HCT116 (cell line): ENCODE data around the gene TNFRSF8. TPM values are rescaled to one million over a fixed set of nuclear protein-coding genes. Genes with fewer than 3 reads are reported as not detected.

Source experiments
- ATAC-seq: fragments of 200-7000 bp; cut with Tn5 transposase; 2 replicates; pipeline ENCODE4 v1.9.1; 2020; ENCODE audit warnings: mild to moderate bottlenecking, moderate library complexity
- BruUV-seq: library from RNA; stranded (reverse); fragments of 400-500 nt; replicated peaks from 2 replicates; lab custom pipeline; 2021; lab: Mats Ljungman, UMichigan
- CTCF ChIA-PET: fragments of 300-600 bp; sonication (Branson Sonifier 250); formaldehyde crosslinking; loops from one replicate; lab custom pipeline; 2021; ENCODE audit warnings: antibody characterized with exemption; lab: Charles Lee
- POLR2A ChIA-PET: fragments of 300-600, 350-600 bp; sonication (Branson Sonifier 250); formaldehyde crosslinking; loops from one replicate; lab custom pipeline; 2021; ENCODE audit warnings: antibody characterized with exemption; lab: Charles Lee
- RAD21 ChIA-PET, 2 experiments: fragments of 300-600 bp; sonication (Branson Sonifier 250); formaldehyde crosslinking; loops; one replicate each; lab custom pipeline; 2023; ENCODE audit warnings: low total read pairs in 2 of 2; ENCODE audit not compliant: uncharacterized antibody in 2 of 2, unreplicated experiment in 2 of 2, low non-redundant PET in 1 of 2; lab: Charles Lee
- DNase-seq: peaks from one replicate; pipeline ENCODE4 v3.0.0-alpha.2; 2010; ENCODE audit warnings: low read depth, low spot score
- H2AFZ ChIP-seq: fragments of 200-600 bp; shearing (Covaris generic), sonication (generic); 2 replicates; pipeline ENCODE4 v1.6.1; 2017; ENCODE audit warnings: low read depth, mixed run types, mixed read lengths, antibody characterized with exemption, low read length; ENCODE audit not compliant: poor library complexity, severe bottlenecking
- H3K27ac ChIP-seq: 2 replicates; pipeline ENCODE4 v1.5.1; 2012; ENCODE audit warnings: low read depth, low read length
- H3K27me3 ChIP-seq: fragments of 200-600 bp; sonication (generic); 2 replicates; pipeline ENCODE4 v1.6.1; 2016; ENCODE audit warnings: mixed run types, low read length, mixed read lengths; ENCODE audit not compliant: insufficient read depth
- H3K36me3 ChIP-seq, 2 experiments: fragments of 200-500 bp in 1 of 2; fragments of 200-600 bp in 1 of 2; sonication (Bioruptor generic) in 1 of 2; sonication (generic) in 1 of 2; 2 replicates each; pipeline versions ENCODE4 v1.5.1 to v1.6.1; 2014 to 2016; ENCODE audit warnings: low read length in 2 of 2, inconsistent platforms in 1 of 2, mixed read lengths in 1 of 2, mixed run types in 1 of 2; ENCODE audit not compliant: insufficient read depth in 2 of 2, control insufficient read depth in 1 of 2
- H3K4me1 ChIP-seq, 2 experiments: fragments of 200-600 bp in 1 of 2; sonication (generic) in 1 of 2; 2 replicates each; pipeline versions ENCODE4 v1.5.1 to v1.6.1; 2012 to 2017; ENCODE audit warnings: low read length in 2 of 2, inconsistent platforms in 1 of 2, mild to moderate bottlenecking in 1 of 2, mixed read lengths in 1 of 2, mixed run types in 1 of 2, moderate library complexity in 1 of 2; ENCODE audit not compliant: insufficient read depth in 2 of 2, control insufficient read depth in 1 of 2
- H3K4me2 ChIP-seq: fragments of 200-600 bp; sonication (generic); 2 replicates; pipeline ENCODE4 v1.6.1; 2017; ENCODE audit warnings: mixed run types, low read length, mixed read lengths
- H3K4me3 ChIP-seq, 2 experiments: fragments of 200-600 bp in 1 of 2; sonication (generic) in 1 of 2; replicated peaks in 1 of 2; 2 replicates each; pipeline ENCODE4 v1.5.1; 2011 to 2016; ENCODE audit warnings: low read length in 2 of 2, control low read depth in 1 of 2, low read depth in 1 of 2, mild to moderate bottlenecking in 1 of 2, mixed read lengths in 1 of 2, mixed run types in 1 of 2
- H3K79me2 ChIP-seq: fragments of 200-600 bp; sonication (generic); 2 replicates; pipeline ENCODE4 v1.6.1; 2017; ENCODE audit warnings: mild to moderate bottlenecking, mixed run types, low read length, moderate library complexity, mixed read lengths; ENCODE audit not compliant: insufficient read depth
- H3K9ac ChIP-seq: fragments of 200-600 bp; sonication (generic); 2 replicates; pipeline ENCODE4 v1.6.1; 2016; ENCODE audit warnings: low read length, mixed read lengths
- H3K9me2 ChIP-seq: fragments of 200-600 bp; sonication (generic), shearing (Covaris generic); 2 replicates; pipeline ENCODE4 v1.6.1; 2017; ENCODE audit warnings: mixed run types, mild to moderate bottlenecking, moderate library complexity; ENCODE audit not compliant: insufficient read depth
- H3K9me3 ChIP-seq, 2 experiments: fragments of 200-500 bp in 1 of 2; fragments of 200-600 bp in 1 of 2; sonication (Bioruptor generic) in 1 of 2; sonication (generic) in 1 of 2; 2 replicates each; pipeline ENCODE4 v1.6.1; 2014 to 2017; ENCODE audit warnings: low read length in 2 of 2, mixed read lengths in 2 of 2, inconsistent platforms in 1 of 2, low read depth in 1 of 2, mild to moderate bottlenecking in 1 of 2, mixed run types in 1 of 2, moderate library complexity in 1 of 2; ENCODE audit not compliant: control insufficient read depth in 1 of 2, insufficient read depth in 1 of 2
- H4K20me1 ChIP-seq: fragments of 200-600 bp; sonication (generic), shearing (Covaris generic); 2 replicates; pipeline ENCODE4 v1.6.1; 2017; ENCODE audit warnings: mixed run types, mild to moderate bottlenecking, moderate library complexity; ENCODE audit not compliant: insufficient read depth
- CEBPB ChIP-seq: IDR thresholded peaks from 2 replicates; pipeline ENCODE4 v1.6.1; 2012; ENCODE audit warnings: low read depth
- EGR1 ChIP-seq: IDR thresholded peaks from 2 replicates; pipeline ENCODE4 v1.6.1; 2012; ENCODE audit warnings: low read depth
- EZH2 ChIP-seq: fragments of 200-600 bp; sonication (generic); IDR thresholded peaks from 2 replicates; pipeline ENCODE4 v1.6.1; 2017; ENCODE audit warnings: antibody characterized with exemption, mixed run types
- EZH2phosphoT487 ChIP-seq: fragments of 200-600 bp; IDR thresholded peaks from 2 replicates; pipeline ENCODE4 v1.6.1; 2018; ENCODE audit warnings: antibody characterized with exemption, borderline replicate concordance
- FOSL1 ChIP-seq: IDR thresholded peaks from 2 replicates; pipeline ENCODE4 v1.6.1; 2012; ENCODE audit warnings: low read depth
- POLR2AphosphoS5 ChIP-seq: IDR thresholded peaks from 2 replicates; pipeline ENCODE4 v1.6.1; 2011; ENCODE audit warnings: mild to moderate bottlenecking, low read depth, low read length, moderate library complexity
- TCF7L2 ChIP-seq: IDR thresholded peaks from 2 replicates; pipeline ENCODE4 v1.7.0; 2011; ENCODE audit warnings: borderline replicate concordance, inconsistent platforms; ENCODE audit not compliant: insufficient read depth, insufficient read length; ENCODE audit errors: extremely low read depth
- YY1 ChIP-seq: IDR thresholded peaks from 2 replicates; pipeline ENCODE4 v1.6.1; 2011; ENCODE audit warnings: low read length, low read depth, moderate library complexity, mild to moderate bottlenecking; ENCODE audit not compliant: insufficient replicate concordance; ENCODE audit errors: extremely low read depth
- intact Hi-C: fragments of 100-400 bp; cut with micrococcal nuclease; formaldehyde crosslinking; loops from 2 replicates; pipeline ENCODE4 v1.10.0; 2022
- total RNA-seq: library from RNA; stranded (reverse); gene quantifications from one replicate; pipeline ENCODE4 v1.2.1, GENCODE V29; 2021; ENCODE audit not compliant: unreplicated experiment
- TF ChIP-seq, protein P1 (sequence below), 3 experiments: fragments of 200-600 bp in 1 of 3; sonication (generic) in 1 of 3; IDR thresholded peaks in 2 of 3; conservative IDR thresholded peaks in 1 of 3; 2 replicates each; pipeline ENCODE4 v1.5.1; 2012 to 2017; ENCODE audit warnings: low read depth in 2 of 3, low read length in 2 of 3, antibody characterized with exemption in 1 of 3, borderline replicate concordance in 1 of 3, control low read depth in 1 of 3, mild to moderate bottlenecking in 1 of 3, mixed read lengths in 1 of 3, mixed run types in 1 of 3, moderate library complexity in 1 of 3; ENCODE audit not compliant: insufficient read depth in 1 of 3
- TF ChIP-seq, protein P2 (sequence below): IDR thresholded peaks from 2 replicates; pipeline ENCODE4 v1.6.1; 2011; ENCODE audit warnings: mild to moderate bottlenecking, low read length, moderate library complexity; ENCODE audit not compliant: insufficient replicate concordance; ENCODE audit errors: extremely low read depth
- TF ChIP-seq, protein P3 (sequence below): IDR thresholded peaks from 2 replicates; pipeline ENCODE4 v1.6.1; 2012

Gene TNFRSF8
- total RNA-seq, 1 experiment from 2014 or later, result 0.17 TPM

DNA sequence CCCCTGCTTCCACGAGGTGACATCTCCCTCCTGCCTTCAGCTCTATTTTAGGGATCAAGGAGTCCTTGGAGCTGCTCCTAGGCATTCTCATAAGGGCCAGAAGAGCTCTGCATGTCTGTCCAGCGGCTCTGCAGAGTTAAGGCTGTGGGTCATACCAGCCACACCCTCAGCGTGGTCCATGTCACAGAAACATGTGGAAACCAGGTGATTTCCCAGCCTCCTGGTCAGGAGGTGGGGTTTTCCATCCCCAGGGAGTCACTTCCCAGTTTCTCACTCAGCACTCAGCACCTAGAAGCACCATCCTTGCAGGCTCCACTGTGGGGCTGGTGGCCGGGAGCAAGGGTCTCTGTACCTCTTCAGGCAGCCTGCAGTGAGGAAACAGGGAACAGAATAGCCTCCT lies 102.2 kb downstream of the TNFRSF8 start:
- ChIA-PET POLR2A (interaction anchor here (1.1 kb wide), 1 partner anchor 12 kb away, joined by 3 read pairs; no protein-coding TSS in a partner anchor), RAD21 (no interaction called here), CTCF (no interaction called here)
- DNase-seq (no peak), ATAC-seq (no peak)
- H3K9ac ChIP-seq, result no peak overlapping the region
- no peak overlapping the region for H2AFZ ChIP-seq
- H4K20me1 ChIP-seq, result no peaks in the 10 kb centered on the region
- no TSS peak for BruUV-seq
- no peaks in the 10 kb centered on the region for H3K36me3 ChIP-seq
- H3K4me1 ChIP-seq, result peaks cover 22 to 54% of the 10 kb centered on the region in 2 experiments
- H3K9me2 ChIP-seq, result no peaks in the 10 kb centered on the region
- TF ChIP-seq CEBPB (no peak), FOSL1 (no peak), EZH2 (no peak), TCF7L2 (no peak), EZH2phosphoT487 (no peak), POLR2AphosphoS5 (no peak), YY1 (no peak), EGR1 (no peak)
- TF ChIP-seq, protein P1, sequence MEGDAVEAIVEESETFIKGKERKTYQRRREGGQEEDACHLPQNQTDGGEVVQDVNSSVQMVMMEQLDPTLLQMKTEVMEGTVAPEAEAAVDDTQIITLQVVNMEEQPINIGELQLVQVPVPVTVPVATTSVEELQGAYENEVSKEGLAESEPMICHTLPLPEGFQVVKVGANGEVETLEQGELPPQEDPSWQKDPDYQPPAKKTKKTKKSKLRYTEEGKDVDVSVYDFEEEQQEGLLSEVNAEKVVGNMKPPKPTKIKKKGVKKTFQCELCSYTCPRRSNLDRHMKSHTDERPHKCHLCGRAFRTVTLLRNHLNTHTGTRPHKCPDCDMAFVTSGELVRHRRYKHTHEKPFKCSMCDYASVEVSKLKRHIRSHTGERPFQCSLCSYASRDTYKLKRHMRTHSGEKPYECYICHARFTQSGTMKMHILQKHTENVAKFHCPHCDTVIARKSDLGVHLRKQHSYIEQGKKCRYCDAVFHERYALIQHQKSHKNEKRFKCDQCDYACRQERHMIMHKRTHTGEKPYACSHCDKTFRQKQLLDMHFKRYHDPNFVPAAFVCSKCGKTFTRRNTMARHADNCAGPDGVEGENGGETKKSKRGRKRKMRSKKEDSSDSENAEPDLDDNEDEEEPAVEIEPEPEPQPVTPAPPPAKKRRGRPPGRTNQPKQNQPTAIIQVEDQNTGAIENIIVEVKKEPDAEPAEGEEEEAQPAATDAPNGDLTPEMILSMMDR (IDR thresholded peaks at IDR 0.05 in 2 of 3, conservative IDR thresholded peaks at IDR 0.05 in 1 of 3; ENCODE audit: borderline replicate concordance in 1 of 3, insufficient read depth in 1 of 3, low read depth in 2 of 3, low read length in 2 of 3), result no peak
- TF ChIP-seq, protein P2, sequence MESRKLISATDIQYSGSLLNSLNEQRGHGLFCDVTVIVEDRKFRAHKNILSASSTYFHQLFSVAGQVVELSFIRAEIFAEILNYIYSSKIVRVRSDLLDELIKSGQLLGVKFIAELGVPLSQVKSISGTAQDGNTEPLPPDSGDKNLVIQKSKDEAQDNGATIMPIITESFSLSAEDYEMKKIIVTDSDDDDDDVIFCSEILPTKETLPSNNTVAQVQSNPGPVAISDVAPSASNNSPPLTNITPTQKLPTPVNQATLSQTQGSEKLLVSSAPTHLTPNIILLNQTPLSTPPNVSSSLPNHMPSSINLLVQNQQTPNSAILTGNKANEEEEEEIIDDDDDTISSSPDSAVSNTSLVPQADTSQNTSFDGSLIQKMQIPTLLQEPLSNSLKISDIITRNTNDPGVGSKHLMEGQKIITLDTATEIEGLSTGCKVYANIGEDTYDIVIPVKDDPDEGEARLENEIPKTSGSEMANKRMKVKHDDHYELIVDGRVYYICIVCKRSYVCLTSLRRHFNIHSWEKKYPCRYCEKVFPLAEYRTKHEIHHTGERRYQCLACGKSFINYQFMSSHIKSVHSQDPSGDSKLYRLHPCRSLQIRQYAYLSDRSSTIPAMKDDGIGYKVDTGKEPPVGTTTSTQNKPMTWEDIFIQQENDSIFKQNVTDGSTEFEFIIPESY, result no peak
- TF ChIP-seq, protein P3, sequence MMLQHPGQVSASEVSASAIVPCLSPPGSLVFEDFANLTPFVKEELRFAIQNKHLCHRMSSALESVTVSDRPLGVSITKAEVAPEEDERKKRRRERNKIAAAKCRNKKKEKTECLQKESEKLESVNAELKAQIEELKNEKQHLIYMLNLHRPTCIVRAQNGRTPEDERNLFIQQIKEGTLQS, result no peak
- no peaks in the 10 kb centered on the region for H3K79me2 ChIP-seq
- H3K4me2 ChIP-seq, result no peak overlapping the region
- H3K9me3 ChIP-seq, result no peaks in the 10 kb centered on the region
- H3K4me3 ChIP-seq, result no peak overlapping the region
- intact Hi-C loops, result no loop called here
- H3K27ac ChIP-seq, result no peak overlapping the region
- H3K27me3 ChIP-seq, result no peaks in the 10 kb centered on the region
